Effector memory CD4-positive, alpha-beta T cell (primary cell): ENCODE results near the gene MAS1L.
"Not testable (repeated sequence)": the region's sequence is repeated elsewhere in the genome, so short reads cannot be mapped to it uniquely, and the experiment has no call there.

Source experiments
- DNase-seq, 3 donors: peaks; one replicate each; pipeline ENCODE4 v3.0.0-alpha.2; 2020
- H3K27ac ChIP-seq: 2 replicates; pipeline ENCODE4 v1.7.0; 2013; ENCODE audit warnings: mild to moderate bottlenecking, low read length, moderate library complexity; ENCODE audit not compliant: insufficient read depth, poor library complexity, severe bottlenecking
- H3K27me3 ChIP-seq: replicated peaks from 2 replicates; pipeline ENCODE4 v1.7.0; 2013; ENCODE audit warnings: mild to moderate bottlenecking, low read length; ENCODE audit not compliant: insufficient read depth, control insufficient read depth, poor library complexity, severe bottlenecking
- H3K36me3 ChIP-seq: 2 replicates; pipeline ENCODE4 v1.7.0; 2013; ENCODE audit warnings: mild to moderate bottlenecking, low read length, moderate library complexity; ENCODE audit not compliant: control insufficient read depth, insufficient read depth
- H3K4me1 ChIP-seq: 2 replicates; pipeline ENCODE4 v1.7.0; 2013; ENCODE audit warnings: low read length, mild to moderate bottlenecking; ENCODE audit not compliant: control insufficient read depth, insufficient read depth, poor library complexity, severe bottlenecking
- H3K4me3 ChIP-seq: 2 replicates; pipeline ENCODE4 v1.7.0; 2013; ENCODE audit warnings: low read length, low read depth, mild to moderate bottlenecking; ENCODE audit not compliant: insufficient read depth, poor library complexity, severe bottlenecking
- H3K9me3 ChIP-seq: 2 replicates; pipeline ENCODE4 v1.7.0; 2013; ENCODE audit warnings: mild to moderate bottlenecking, low read length, moderate library complexity; ENCODE audit not compliant: control insufficient read depth

Gene MAS1L

GRCh38 chr6:29465801-29466200 lies 22.0 kb downstream of the MAS1L start:
- H3K36me3 ChIP-seq, result no peaks in the 10 kb centered on the region
- peaks cover 4% of the 10 kb centered on the region for H3K27me3 ChIP-seq
- DNase-seq, result no peak
- H3K4me3 ChIP-seq, result no peak overlapping the region
- H3K4me1 ChIP-seq, result no peaks in the 10 kb centered on the region
- H3K9me3 ChIP-seq, result no peaks in the 10 kb centered on the region
- no peak overlapping the region for H3K27ac ChIP-seq

DNA sequence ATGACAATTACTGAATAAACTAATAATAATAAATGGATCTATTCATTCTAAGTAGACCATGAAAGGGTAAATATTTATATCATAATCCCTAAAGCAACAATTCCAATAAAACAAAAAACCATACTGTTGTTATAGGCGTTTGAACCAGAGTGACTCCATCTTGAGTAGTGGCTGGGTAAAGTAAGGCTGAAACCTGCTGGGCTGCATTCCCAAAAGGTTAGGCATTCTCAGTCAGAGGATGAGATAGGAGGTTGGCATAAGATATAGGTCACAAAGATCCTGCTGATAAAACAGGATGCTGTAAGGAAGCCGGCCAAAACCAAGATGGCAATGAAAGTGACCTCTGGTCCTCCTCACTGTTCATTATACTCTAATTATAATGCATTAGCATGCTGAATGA lies 22.5 kb downstream of the MAS1L start:
- H3K27me3 ChIP-seq, result peaks cover 4% of the 10 kb centered on the region
- H3K9me3 ChIP-seq, result no peaks in the 10 kb centered on the region
- H3K36me3 ChIP-seq, result no peaks in the 10 kb centered on the region
- H3K27ac ChIP-seq, result no peak overlapping the region
- H3K4me1 ChIP-seq, result no peaks in the 10 kb centered on the region
- no peak overlapping the region for H3K4me3 ChIP-seq
- no peak for DNase-seq

DNA sequence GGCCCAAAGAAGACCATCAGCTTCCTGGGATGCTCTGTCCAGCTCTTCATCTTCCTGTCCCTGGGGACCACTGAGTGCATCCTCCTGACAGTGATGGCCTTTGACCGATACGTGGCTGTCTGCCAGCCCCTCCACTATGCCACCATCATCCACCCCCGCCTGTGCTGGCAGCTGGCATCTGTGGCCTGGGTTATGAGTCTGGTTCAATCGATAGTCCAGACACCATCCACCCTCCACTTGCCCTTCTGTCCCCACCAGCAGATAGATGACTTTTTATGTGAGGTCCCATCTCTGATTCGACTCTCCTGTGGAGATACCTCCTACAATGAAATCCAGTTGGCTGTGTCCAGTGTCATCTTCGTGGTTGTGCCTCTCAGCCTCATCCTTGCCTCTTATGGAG lies 25.7 kb downstream of the MAS1L start:
- no peak for DNase-seq
- H3K9me3 ChIP-seq, result no peaks in the 10 kb centered on the region
- H3K4me3 ChIP-seq, result no peak overlapping the region
- H3K27me3 ChIP-seq, result peaks cover 4% of the 10 kb centered on the region
- H3K4me1 ChIP-seq, result no peaks in the 10 kb centered on the region
- no peak overlapping the region for H3K27ac ChIP-seq
- H3K36me3 ChIP-seq, result no peaks in the 10 kb centered on the region

- Histone ChIP-seq H3K9me3 (no peaks in the 10 kb centered on the region), H3K27ac (no peak overlapping the region), H3K27me3 (peaks cover 4% of the 10 kb centered on the region), H3K4me3 (no peak overlapping the region), H3K36me3 (no peaks in the 10 kb centered on the region), H3K4me1 (no peaks in the 10 kb centered on the region)
- no peak for DNase-seq
These were observed 26.5 kb downstream of the MAS1L start for GRCh38 chr6:29461021-29461814.

- DNase-seq, result no peak
- Histone ChIP-seq H3K9me3 (no peaks in the 10 kb centered on the region), H3K27ac (no peak within 1 kb of the TSS), H3K36me3 (no peaks in the 10 kb centered on the region), H3K4me1 (no peaks in the 10 kb centered on the region), H3K4me3 (no peak within 1 kb of the TSS), H3K27me3 (peaks cover 4% of the 10 kb centered on the region)
These were observed 30.8 kb downstream of the MAS1L start, which contains the start of the genes OR11A1 and OR2H1 for GRCh38 chr6:29456971-29457370. TSS of gene OR11A1 (minus strand) at chr6:29457071. CDS start at chr6:29427641, 29,430 bp downstream. TSS of gene OR2H1 (plus strand) at chr6:29457155. CDS start at chr6:29461770, 4,615 bp downstream.

DNA sequence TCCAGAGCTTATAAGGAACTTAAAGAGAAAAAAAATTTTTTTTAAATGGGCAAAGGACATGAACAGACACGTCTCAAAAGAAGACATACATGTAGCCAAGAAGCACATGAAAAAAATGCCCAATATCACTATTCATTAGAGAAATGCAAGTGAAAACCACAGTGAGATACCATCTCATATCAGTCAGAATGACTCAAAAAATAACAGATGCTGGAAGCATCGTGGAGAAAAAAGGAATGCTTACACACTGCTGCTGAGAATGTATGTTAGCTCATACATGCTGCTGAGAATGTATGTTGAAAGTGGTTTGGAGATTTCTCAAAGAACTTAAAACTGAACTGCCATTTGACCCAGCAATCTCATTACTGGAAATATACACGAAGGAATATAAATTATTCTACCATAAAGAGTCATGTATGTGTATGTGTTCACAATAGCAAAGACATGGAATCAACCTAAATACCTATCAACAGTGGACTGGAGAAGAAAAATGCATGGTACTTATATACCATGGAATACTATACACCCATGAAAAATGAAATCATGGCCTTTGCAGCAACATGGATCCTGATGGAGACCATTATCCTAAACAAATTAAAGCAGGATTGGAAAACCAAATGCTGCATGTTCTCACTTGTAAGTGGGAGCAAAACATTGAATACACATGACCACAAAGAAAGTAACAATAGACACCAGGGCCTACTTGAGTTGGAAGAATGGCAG lies 36.1 kb downstream of the MAS1L start:
- H3K27me3 ChIP-seq, result no peaks in the 10 kb centered on the region
- H3K27ac ChIP-seq, result no peak overlapping the region
- H3K4me1 ChIP-seq, result no peaks in the 10 kb centered on the region
- no peak overlapping the region for H3K4me3 ChIP-seq
- no peaks in the 10 kb centered on the region for H3K9me3 ChIP-seq
- H3K36me3 ChIP-seq, result no peaks in the 10 kb centered on the region
- no peak for DNase-seq

DNA sequence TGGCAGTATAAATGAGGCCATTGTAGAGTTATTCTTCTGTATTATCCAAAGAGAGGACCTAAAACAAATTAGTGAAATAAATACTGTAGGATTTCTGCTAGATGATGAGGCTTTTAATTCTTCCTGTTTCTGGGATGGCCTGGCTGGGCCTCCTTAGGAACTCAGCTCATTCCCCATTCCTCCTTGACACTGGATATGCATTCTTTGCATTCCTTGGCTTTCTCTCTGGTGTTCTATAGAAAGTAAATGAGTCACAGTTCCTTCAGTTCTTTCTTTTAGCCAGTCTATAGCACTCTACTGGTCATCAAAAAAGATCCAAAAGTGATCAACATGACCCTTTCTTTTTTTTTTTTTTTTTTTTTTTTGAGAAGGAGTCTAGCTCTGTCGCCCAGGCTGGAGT lies 40.1 kb downstream of the MAS1L start:
- H3K4me3 ChIP-seq, result no peak overlapping the region
- no peak for DNase-seq
- no peaks in the 10 kb centered on the region for H3K9me3 ChIP-seq
- H3K27ac ChIP-seq, result no peak overlapping the region
- no peaks in the 10 kb centered on the region for H3K36me3 ChIP-seq
- no peaks in the 10 kb centered on the region for H3K27me3 ChIP-seq
- H3K4me1 ChIP-seq, result no peaks in the 10 kb centered on the region

DNA sequence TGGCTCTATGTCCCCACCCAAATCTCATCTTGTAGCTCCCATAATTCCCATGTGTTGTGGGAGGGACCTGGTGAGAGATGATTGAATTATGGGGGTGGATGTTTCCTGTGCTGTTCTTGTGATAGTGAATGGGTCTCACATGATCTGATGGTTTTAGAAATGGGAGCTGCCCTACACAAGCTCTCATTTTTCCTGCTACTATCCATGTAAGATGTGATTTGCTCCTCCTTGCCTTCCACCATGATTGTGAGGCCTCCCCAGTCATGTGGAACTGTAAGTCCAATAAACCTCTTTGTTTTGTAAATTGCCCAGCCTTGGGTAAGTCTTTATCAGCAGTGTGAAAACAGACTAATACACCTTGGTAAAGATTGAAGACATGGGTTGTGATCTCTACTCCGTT lies 43.7 kb downstream of the MAS1L start:
- DNase-seq, H3K4me1 ChIP-seq, H3K9me3 ChIP-seq, H3K36me3 ChIP-seq, H3K27ac ChIP-seq, H3K4me3 ChIP-seq, H3K27me3 ChIP-seq: not testable (repeated sequence)

DNA sequence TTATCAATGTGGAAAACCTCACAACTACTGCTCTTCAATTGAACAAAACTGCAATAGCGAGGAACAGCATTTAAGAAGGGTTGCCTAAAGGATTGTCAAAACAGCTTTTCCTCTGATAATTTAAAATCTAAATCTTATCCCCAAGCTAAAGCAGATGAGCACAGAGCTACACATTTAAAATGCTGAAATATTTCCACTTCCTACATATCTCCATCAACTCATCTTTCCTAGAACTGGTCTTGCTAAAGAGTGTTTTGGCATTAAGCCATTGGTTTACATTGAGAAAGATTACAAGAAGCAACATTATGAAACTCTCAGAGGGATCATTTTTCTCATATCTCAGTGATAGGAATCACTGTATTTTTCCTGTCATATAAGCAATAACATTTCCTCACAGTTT lies 45.0 kb downstream of the MAS1L start:
- Histone ChIP-seq H3K36me3 (no peaks in the 10 kb centered on the region), H3K27me3 (no peaks in the 10 kb centered on the region), H3K27ac (no peak overlapping the region), H3K4me1 (no peaks in the 10 kb centered on the region), H3K9me3 (no peaks in the 10 kb centered on the region), H3K4me3 (no peak overlapping the region)
- DNase-seq, result no peak

DNA sequence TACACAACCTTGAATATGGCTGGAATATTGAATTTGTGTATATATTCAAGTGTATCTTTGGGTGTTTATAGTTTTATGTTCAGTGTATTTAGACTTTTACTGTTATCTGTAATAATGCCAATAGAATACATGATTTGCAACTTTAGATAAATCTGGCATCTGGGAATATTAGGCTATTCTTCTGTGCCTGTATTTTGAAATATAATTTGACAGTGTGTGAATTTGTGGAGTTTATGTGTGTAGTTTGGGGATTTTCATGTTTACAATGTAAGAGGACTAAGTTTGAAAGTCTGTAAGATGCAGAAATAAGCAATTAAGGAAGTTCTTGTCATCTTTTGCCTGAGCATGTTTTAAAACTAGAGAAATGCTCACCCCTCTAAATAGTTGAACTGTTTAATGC lies 48.8 kb downstream of the MAS1L start, which contains the start of gene OR10C1:
Gene OR10C1, plus strand, starts transcription at position 301 of the 400 bp plus-strand sequence. CDS start 710 bp downstream, outside the sequence.
- no peak for DNase-seq
- Histone ChIP-seq H3K9me3 (no peaks in the 10 kb centered on the region), H3K4me1 (no peaks in the 10 kb centered on the region), H3K27ac (no peak within 1 kb of the TSS), H3K27me3 (no peaks in the 10 kb centered on the region), H3K4me3 (no peak within 1 kb of the TSS), H3K36me3 (no peaks in the 10 kb centered on the region)
